ENCODE data around the gene TUG1.

TUG1 gene

GRCh38 chr22:31019191-31019930, 50.3 kb downstream of the TUG1 start:
- no peak for DNase-seq

- no peak for DNase-seq
Observed at GRCh38 chr22:31020334-31020733, 51.3 kb downstream of the TUG1 start.

- no peak for DNase-seq
Observed at GRCh38 chr22:31022516-31022915, 53.5 kb downstream of the TUG1 start.

All from NCI-H1092 treated with DMSO at 0.1 percent for 48 hours (cell line).